ENCODE results near the gene EIF4G3.
"Not testable (repeated sequence)": the region's sequence is repeated elsewhere in the genome, so short reads cannot be mapped to it uniquely, and the experiment has no call there.

EIF4G3 gene

GRCh38 chr1:21212126-21212525 lies 35.4 kb upstream of the EIF4G3 start:
- no peaks in the 10 kb centered on the region for H3K9me2 ChIP-seq (ENCODE audit: low read depth, low read length)
- no peaks in the 10 kb centered on the region for H4K20me1 ChIP-seq (ENCODE audit: insufficient read depth, low read length)
- no peak overlapping the region for H3K4me3 ChIP-seq (ENCODE audit: low read depth, low read length, poor library complexity, severe bottlenecking)
- no peaks in the 10 kb centered on the region for H3K9me3 ChIP-seq (ENCODE audit: low read length)
- no peak overlapping the region for H3K9ac ChIP-seq (ENCODE audit: low read length)
- no peaks in the 10 kb centered on the region for H3F3A ChIP-seq (ENCODE audit: insufficient read depth, low read length)
- TF ChIP-seq EZH2 (IDR thresholded peaks at IDR 0.05; ENCODE audit: borderline replicate concordance, low read length) (no peak), CTCF (IDR thresholded peaks at IDR 0.05; ENCODE audit: low read length) (no peak)
- H3K27me3 ChIP-seq (ENCODE audit: insufficient read depth, low read length) = no peaks in the 10 kb centered on the region
- no peak overlapping the region for H3K27ac ChIP-seq (ENCODE audit: low read depth, low read length, poor library complexity, severe bottlenecking)
- H2AFZ ChIP-seq (ENCODE audit: low read length) = no peak overlapping the region
- H3K4me2 ChIP-seq (ENCODE audit: low read length) = no peak overlapping the region
- H3K79me2 ChIP-seq (ENCODE audit: insufficient read depth, low read length) = no peaks in the 10 kb centered on the region
- no peaks in the 10 kb centered on the region for H3K36me3 ChIP-seq (ENCODE audit: insufficient read depth, low read length)
- no peaks in the 10 kb centered on the region for H3K4me1 ChIP-seq (ENCODE audit: insufficient read depth, low read length, severe bottlenecking)

DNA sequence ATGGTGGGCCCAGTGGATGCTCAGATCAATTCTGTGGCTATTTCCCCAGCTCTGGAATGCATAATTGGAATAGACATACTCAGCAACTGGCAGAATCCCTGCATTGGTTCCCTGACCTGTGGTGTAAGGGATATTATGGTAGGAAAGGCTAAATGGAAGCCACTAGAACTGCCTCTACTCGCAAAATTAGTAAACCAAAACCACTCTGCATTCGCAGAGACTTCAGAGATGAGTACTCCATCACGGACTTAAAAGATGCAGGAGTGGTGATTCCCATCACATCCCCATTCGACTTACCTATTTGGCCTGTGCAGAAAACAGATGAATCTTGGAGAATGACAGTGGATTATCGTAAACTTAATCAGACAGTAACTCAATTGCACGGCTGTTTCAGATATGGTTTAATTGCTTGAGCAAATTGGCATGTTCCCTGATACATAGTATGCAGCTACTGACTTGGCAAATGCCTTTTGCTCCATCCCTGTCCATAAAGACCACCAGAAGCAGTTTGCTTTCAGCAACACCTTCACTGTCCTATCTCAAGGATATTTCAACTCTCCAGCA lies 31.5 kb upstream of the EIF4G3 start:
- H3K4me3 ChIP-seq (ENCODE audit: low read depth, low read length, poor library complexity, severe bottlenecking); H3K27ac ChIP-seq (ENCODE audit: low read depth, low read length, poor library complexity, severe bottlenecking); H3K9me3 ChIP-seq (ENCODE audit: low read length); H3K4me2 ChIP-seq (ENCODE audit: low read length); H3K27me3 ChIP-seq (ENCODE audit: insufficient read depth, low read length); H4K20me1 ChIP-seq (ENCODE audit: insufficient read depth, low read length); H3K4me1 ChIP-seq (ENCODE audit: insufficient read depth, low read length, severe bottlenecking); H3K79me2 ChIP-seq (ENCODE audit: insufficient read depth, low read length); H3K36me3 ChIP-seq (ENCODE audit: insufficient read depth, low read length); H2AFZ ChIP-seq (ENCODE audit: low read length); H3F3A ChIP-seq (ENCODE audit: insufficient read depth, low read length); H3K9me2 ChIP-seq (ENCODE audit: low read depth, low read length); H3K9ac ChIP-seq (ENCODE audit: low read length): not testable (repeated sequence)

GRCh38 chr1:21206117-21206516 lies 29.4 kb upstream of the EIF4G3 start:
- Histone ChIP-seq H3F3A (ENCODE audit: insufficient read depth, low read length) (no peaks in the 10 kb centered on the region), H3K9ac (ENCODE audit: low read length) (no peak overlapping the region), H3K4me2 (ENCODE audit: low read length) (no peak overlapping the region), H3K79me2 (ENCODE audit: insufficient read depth, low read length) (no peaks in the 10 kb centered on the region), H2AFZ (ENCODE audit: low read length) (no peak overlapping the region), H3K9me3 (ENCODE audit: low read length) (no peaks in the 10 kb centered on the region), H4K20me1 (ENCODE audit: insufficient read depth, low read length) (no peaks in the 10 kb centered on the region), H3K4me1 (ENCODE audit: insufficient read depth, low read length, severe bottlenecking) (no peaks in the 10 kb centered on the region), H3K27ac (ENCODE audit: low read depth, low read length, poor library complexity, severe bottlenecking) (no peak overlapping the region), H3K27me3 (ENCODE audit: insufficient read depth, low read length) (no peaks in the 10 kb centered on the region), H3K36me3 (ENCODE audit: insufficient read depth, low read length) (no peaks in the 10 kb centered on the region), H3K9me2 (ENCODE audit: low read depth, low read length) (no peaks in the 10 kb centered on the region), H3K4me3 (ENCODE audit: low read depth, low read length, poor library complexity, severe bottlenecking) (no peak overlapping the region)
- TF ChIP-seq EZH2 (IDR thresholded peaks at IDR 0.05; ENCODE audit: borderline replicate concordance, low read length) (no peak), CTCF (IDR thresholded peaks at IDR 0.05; ENCODE audit: low read length) (no peak)

GRCh38 chr1:21205416-21205815 lies 28.7 kb upstream of the EIF4G3 start:
- Histone ChIP-seq H3K4me3 (ENCODE audit: low read depth, low read length, poor library complexity, severe bottlenecking) (no peak overlapping the region), H3K27me3 (ENCODE audit: insufficient read depth, low read length) (no peaks in the 10 kb centered on the region), H3K36me3 (ENCODE audit: insufficient read depth, low read length) (no peaks in the 10 kb centered on the region), H3K27ac (ENCODE audit: low read depth, low read length, poor library complexity, severe bottlenecking) (no peak overlapping the region), H3F3A (ENCODE audit: insufficient read depth, low read length) (no peaks in the 10 kb centered on the region), H3K4me2 (ENCODE audit: low read length) (no peak overlapping the region), H3K4me1 (ENCODE audit: insufficient read depth, low read length, severe bottlenecking) (no peaks in the 10 kb centered on the region), H4K20me1 (ENCODE audit: insufficient read depth, low read length) (no peaks in the 10 kb centered on the region), H3K9me3 (ENCODE audit: low read length) (no peaks in the 10 kb centered on the region), H3K9ac (ENCODE audit: low read length) (no peak overlapping the region), H2AFZ (ENCODE audit: low read length) (no peak overlapping the region), H3K9me2 (ENCODE audit: low read depth, low read length) (no peaks in the 10 kb centered on the region), H3K79me2 (ENCODE audit: insufficient read depth, low read length) (no peaks in the 10 kb centered on the region)
- TF ChIP-seq CTCF (IDR thresholded peaks at IDR 0.05; ENCODE audit: low read length) (no peak), EZH2 (IDR thresholded peaks at IDR 0.05; ENCODE audit: borderline replicate concordance, low read length) (no peak)

Measured in OCI-LY1 (cell line).